Measurements from ENCODE around the gene CLCN3. TPM values are rescaled to one million over a fixed set of nuclear protein-coding genes. Genes with fewer than 3 reads are reported as not detected.
"Not testable (repeated sequence)": the region's sequence is repeated elsewhere in the genome, so short reads cannot be mapped to it uniquely, and the experiment has no call there.

CLCN3 gene
- total RNA-seq (2021) (59.8 and 63.0 TPM in 2 replicates), Bru-seq, nascent RNA (percentile 88 among the genes with signal in this experiment), BruChase-seq, experiment 1, labeled RNA remaining after a 2-hour chase (percentile 84 among the genes with signal in this experiment), BruChase-seq, experiment 2, labeled RNA remaining after a 6-hour chase (percentile 90 among the genes with signal in this experiment)
- long read RNA-seq, full-length matches to known transcripts = 65 of 108 reads
- long read RNA-seq, partial matches to known transcripts = 20 of 108 reads
- long read RNA-seq, other reads (novel, unspliced or antisense) = 23 of 108 reads

DNA sequence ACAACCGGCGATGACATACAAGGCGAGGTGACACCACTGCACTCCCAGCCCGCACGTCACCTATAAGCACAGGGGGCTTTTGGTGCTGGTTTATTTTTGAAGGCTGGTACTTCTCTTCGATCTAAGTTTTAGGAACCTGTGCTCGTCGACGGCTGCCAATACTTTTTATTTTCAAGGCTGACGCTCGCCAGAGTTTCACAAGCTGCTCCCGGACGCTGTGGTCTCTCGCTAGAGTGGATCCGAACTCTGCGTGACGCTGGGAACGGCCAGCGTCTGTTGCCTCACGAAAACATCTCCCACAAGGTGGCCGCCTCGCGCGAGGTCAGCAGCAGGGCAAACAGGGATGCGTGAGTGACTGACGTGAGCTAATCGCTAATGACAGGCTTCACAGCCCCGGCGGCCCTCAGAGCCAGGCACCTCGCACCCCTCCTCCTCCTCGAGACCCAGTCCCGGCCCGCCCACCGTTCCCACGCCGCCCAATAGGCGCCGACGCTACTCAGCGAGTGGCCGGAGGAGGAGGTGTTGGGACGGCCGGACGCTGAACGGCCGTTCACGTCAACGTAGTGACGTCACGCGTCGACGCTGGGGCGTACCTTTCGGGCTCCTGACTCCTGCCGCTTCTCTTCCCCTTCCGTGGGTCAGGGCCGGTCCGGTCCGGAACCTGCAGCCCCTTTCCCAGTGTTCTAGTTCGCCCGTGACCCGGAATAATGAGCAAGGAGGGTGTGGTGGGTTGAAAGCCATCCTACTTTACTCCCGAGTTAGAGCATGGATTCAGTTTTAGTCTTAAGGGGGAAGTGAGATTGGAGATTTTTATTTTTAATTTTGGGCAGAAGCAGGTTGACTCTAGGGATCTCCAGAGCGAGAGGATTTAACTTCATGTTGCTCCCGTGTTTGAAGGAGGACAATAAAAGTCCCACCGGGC lies at the start of gene CLCN3:
CLCN3 (plus strand) TSS at position 621 of the 922 bp plus-strand sequence. CDS start 15,351 bp downstream, outside the sequence.
- TF ChIP-seq, protein P1, sequence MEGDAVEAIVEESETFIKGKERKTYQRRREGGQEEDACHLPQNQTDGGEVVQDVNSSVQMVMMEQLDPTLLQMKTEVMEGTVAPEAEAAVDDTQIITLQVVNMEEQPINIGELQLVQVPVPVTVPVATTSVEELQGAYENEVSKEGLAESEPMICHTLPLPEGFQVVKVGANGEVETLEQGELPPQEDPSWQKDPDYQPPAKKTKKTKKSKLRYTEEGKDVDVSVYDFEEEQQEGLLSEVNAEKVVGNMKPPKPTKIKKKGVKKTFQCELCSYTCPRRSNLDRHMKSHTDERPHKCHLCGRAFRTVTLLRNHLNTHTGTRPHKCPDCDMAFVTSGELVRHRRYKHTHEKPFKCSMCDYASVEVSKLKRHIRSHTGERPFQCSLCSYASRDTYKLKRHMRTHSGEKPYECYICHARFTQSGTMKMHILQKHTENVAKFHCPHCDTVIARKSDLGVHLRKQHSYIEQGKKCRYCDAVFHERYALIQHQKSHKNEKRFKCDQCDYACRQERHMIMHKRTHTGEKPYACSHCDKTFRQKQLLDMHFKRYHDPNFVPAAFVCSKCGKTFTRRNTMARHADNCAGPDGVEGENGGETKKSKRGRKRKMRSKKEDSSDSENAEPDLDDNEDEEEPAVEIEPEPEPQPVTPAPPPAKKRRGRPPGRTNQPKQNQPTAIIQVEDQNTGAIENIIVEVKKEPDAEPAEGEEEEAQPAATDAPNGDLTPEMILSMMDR (conservative IDR thresholded peaks at IDR 0.05; ENCODE audit: low read depth, low read length) = no peak
- no peak for TF ChIP-seq EZH2 (IDR thresholded peaks at IDR 0.05; ENCODE audit: borderline replicate concordance, low read depth, low read length, poor library complexity, severe bottlenecking)
- POLR2A ChIA-PET (ENCODE audit: low non-redundant PET) = no interaction called here
- no peaks in the 10 kb centered on the region for H3K9me3 ChIP-seq (ENCODE audit: low read depth, low read length, poor library complexity, severe bottlenecking)
- H3K4me3 ChIP-seq (ENCODE audit: low read depth, low read length, poor library complexity, severe bottlenecking) = peak within 1 kb of the TSS; percentile 88
- H3K4me1 ChIP-seq (ENCODE audit: insufficient read depth, low read length, poor library complexity, severe bottlenecking) = peaks cover 9% of the 10 kb centered on the region
- no peaks in the 10 kb centered on the region for H3K36me3 ChIP-seq (ENCODE audit: insufficient read depth, low read length, poor library complexity, severe bottlenecking)
- CTCF ChIA-PET = no interaction called here
- BruUV-seq (replicated peaks) = no TSS peak
- H3K27me3 ChIP-seq (replicated peaks; ENCODE audit: insufficient read depth, low read depth, low read length, poor library complexity) = no peaks in the 10 kb centered on the region
- intact Hi-C loops (cut with micrococcal nuclease; ENCODE audit: unreplicated experiment) = loop anchor here (2.0 to 10.0 kb wide), 4 partner anchors 45 to 465 kb away; partner anchors contain the start of genes AADAT and HPF1
- H3K27ac ChIP-seq (ENCODE audit: low read depth, low read length, poor library complexity, severe bottlenecking) = peak within 1 kb of the TSS; percentile 95
- peak; percentile 97 for DNase-seq (ENCODE audit: low spot score)

DNA sequence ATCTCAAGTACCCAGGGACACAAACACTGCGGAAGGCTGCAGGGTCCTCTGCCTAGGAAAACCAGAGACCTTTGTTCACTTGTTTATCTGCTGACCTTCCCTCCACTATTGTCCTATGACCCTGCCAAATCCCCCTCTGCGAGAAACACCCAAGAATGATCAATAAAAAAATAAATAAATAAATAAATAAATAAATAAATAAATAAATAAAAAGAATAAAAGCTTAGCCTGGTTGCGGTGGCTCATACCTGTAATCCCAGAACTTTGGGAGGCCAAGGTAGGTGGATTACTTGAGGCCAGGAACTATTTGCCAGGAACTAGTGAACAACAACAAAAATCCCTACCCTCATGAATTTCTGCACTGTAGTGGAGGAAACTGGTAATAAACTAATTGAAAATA lies 49.4 kb upstream of the CLCN3 start:
- H3K27ac ChIP-seq (ENCODE audit: low read depth, low read length, poor library complexity, severe bottlenecking); H3K36me3 ChIP-seq (ENCODE audit: insufficient read depth, low read length, poor library complexity, severe bottlenecking); H3K4me1 ChIP-seq (ENCODE audit: insufficient read depth, low read length, poor library complexity, severe bottlenecking); H3K27me3 ChIP-seq (replicated peaks; ENCODE audit: insufficient read depth, low read depth, low read length, poor library complexity); CTCF ChIA-PET; intact Hi-C loops (cut with micrococcal nuclease; ENCODE audit: unreplicated experiment); H3K4me3 ChIP-seq (ENCODE audit: low read depth, low read length, poor library complexity, severe bottlenecking); H3K9me3 ChIP-seq (ENCODE audit: low read depth, low read length, poor library complexity, severe bottlenecking); BruUV-seq (replicated peaks); DNase-seq (ENCODE audit: low spot score); POLR2A ChIA-PET (ENCODE audit: low non-redundant PET): not testable (repeated sequence)

DNA sequence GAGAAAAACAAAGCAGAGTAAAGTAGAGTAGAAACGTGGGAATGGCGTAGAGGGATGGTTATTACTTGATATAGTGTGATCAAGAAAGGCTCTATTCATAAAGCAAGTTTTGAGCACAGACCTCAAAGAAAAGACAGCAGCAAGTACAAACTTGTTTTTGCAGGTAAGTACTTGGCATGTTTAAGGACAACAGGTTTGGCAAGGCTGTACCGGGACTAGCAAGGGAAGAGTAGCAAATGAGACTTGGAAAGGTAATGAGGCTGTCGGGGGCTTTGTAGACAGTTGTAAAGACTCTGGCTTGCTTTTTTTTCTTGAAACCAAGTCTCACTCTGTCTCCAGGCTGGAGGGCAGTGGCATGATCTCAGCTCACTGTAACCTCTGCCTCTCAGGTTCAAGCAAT lies 48.9 kb upstream of the CLCN3 start:
- TF ChIP-seq EZH2 (IDR thresholded peaks at IDR 0.05; ENCODE audit: borderline replicate concordance, low read depth, low read length, poor library complexity, severe bottlenecking) = no peak
- TF ChIP-seq, protein P1 (conservative IDR thresholded peaks at IDR 0.05; ENCODE audit: low read depth, low read length) = no peak
- H3K4me1 ChIP-seq (ENCODE audit: insufficient read depth, low read length, poor library complexity, severe bottlenecking) = no peaks in the 10 kb centered on the region
- no peaks in the 10 kb centered on the region for H3K36me3 ChIP-seq (ENCODE audit: insufficient read depth, low read length, poor library complexity, severe bottlenecking)
- DNase-seq (ENCODE audit: low spot score) = no peak
- ChIA-PET POLR2A (ENCODE audit: low non-redundant PET) (no interaction called here), CTCF (no interaction called here)
- H3K27me3 ChIP-seq (replicated peaks; ENCODE audit: insufficient read depth, low read depth, low read length, poor library complexity) = no peaks in the 10 kb centered on the region
- H3K4me3 ChIP-seq (ENCODE audit: low read depth, low read length, poor library complexity, severe bottlenecking) = no peak overlapping the region
- no peak overlapping the region for H3K27ac ChIP-seq (ENCODE audit: low read depth, low read length, poor library complexity, severe bottlenecking)
- intact Hi-C loops (cut with micrococcal nuclease; ENCODE audit: unreplicated experiment) = no loop called here
- H3K9me3 ChIP-seq (ENCODE audit: low read depth, low read length, poor library complexity, severe bottlenecking) = no peaks in the 10 kb centered on the region
- no TSS peak for BruUV-seq (replicated peaks)
